Effector memory CD8-positive, alpha-beta T cell (primary cell): ENCODE measurements around the gene XXYLT1.
"Not testable (repeated sequence)": the region's sequence is repeated elsewhere in the genome, so short reads cannot be mapped to it uniquely, and the experiment has no call there.

Experiments used
- ATAC-seq: fragments of 150-1000 bp; cut with Tn5 transposase; replicated peaks from 2 replicates; pipeline ENCODE4 v1.10.0; 2021; ENCODE audit warnings: mild to moderate bottlenecking, moderate library complexity
- DNase-seq, 3 experiments: peaks; one replicate each; pipeline ENCODE4 v3.0.0; 2021
- H3K27ac Mint-ChIP-seq, 2 donors: one replicate each; pipeline ENCODE4 v1.8.0; 2022; ENCODE audit warnings: mild to moderate bottlenecking in 2 of 2, mixed read lengths in 2 of 2, moderate library complexity in 2 of 2
- H3K27me3 Mint-ChIP-seq, 2 donors: one replicate each; pipeline ENCODE4 v1.8.0; 2022; ENCODE audit warnings: mixed read lengths in 2 of 2
- H3K36me3 Mint-ChIP-seq: one replicate; pipeline ENCODE4 v1.8.0; 2022; ENCODE audit warnings: mild to moderate bottlenecking, moderate library complexity, mixed read lengths; ENCODE audit not compliant: insufficient read depth
- H3K4me1 Mint-ChIP-seq, 2 donors: one replicate each; pipeline ENCODE4 v1.8.0; 2022; ENCODE audit warnings: low read depth in 2 of 2, mixed read lengths in 2 of 2
- H3K4me3 Mint-ChIP-seq, 2 donors: one replicate each; pipeline ENCODE4 v1.8.0; 2022; ENCODE audit warnings: mild to moderate bottlenecking in 2 of 2, mixed read lengths in 2 of 2, moderate library complexity in 2 of 2
- H3K9me3 Mint-ChIP-seq, 2 donors: one replicate each; pipeline ENCODE4 v1.8.0; 2022; ENCODE audit warnings: mixed read lengths in 2 of 2

Gene XXYLT1

DNA sequence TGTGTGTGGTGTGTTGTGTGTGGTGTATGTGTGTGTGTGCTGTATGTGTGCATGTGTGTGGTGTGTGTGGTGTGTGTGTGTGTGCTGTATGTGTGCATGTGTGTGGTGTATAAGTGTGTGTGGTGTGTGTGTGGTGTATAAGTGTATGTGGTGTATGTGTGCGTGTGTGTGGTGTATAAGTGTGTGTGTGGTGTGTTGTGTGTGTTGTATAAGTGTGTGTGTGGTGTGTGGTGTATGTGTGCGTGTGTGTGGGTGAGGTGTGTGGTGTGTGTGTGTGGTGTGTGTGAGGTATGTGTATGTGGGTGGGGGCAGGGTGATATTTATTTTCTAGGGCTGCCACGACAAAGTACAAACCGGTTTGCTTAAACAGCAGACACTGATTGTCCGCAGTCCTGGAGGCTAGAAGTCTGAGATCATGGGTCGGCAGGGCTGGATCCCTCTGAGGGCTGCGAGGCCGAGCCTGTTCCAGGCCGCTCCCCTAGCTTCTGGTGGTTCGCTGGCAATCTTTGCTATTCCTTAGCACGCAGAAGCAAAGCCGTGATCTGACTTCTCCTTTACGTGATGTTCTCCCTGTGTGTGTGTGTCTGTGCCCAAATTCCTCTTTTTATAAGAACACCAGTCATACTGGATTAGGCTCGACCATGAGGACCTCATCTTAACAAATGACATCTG, 160.2 kb downstream of the XXYLT1 start:
- no peaks in the 10 kb centered on the region for H3K9me3 Mint-ChIP-seq
- H3K27me3 Mint-ChIP-seq: no peaks in the 10 kb centered on the region
- no peak overlapping the region for H3K4me3 Mint-ChIP-seq
- ATAC-seq: no peak
- H3K36me3 Mint-ChIP-seq: no peaks in the 10 kb centered on the region
- peaks cover 2 to 7% of the 10 kb centered on the region in 2 donors for H3K4me1 Mint-ChIP-seq
- H3K27ac Mint-ChIP-seq: no peak overlapping the region
- no peak for DNase-seq

DNA sequence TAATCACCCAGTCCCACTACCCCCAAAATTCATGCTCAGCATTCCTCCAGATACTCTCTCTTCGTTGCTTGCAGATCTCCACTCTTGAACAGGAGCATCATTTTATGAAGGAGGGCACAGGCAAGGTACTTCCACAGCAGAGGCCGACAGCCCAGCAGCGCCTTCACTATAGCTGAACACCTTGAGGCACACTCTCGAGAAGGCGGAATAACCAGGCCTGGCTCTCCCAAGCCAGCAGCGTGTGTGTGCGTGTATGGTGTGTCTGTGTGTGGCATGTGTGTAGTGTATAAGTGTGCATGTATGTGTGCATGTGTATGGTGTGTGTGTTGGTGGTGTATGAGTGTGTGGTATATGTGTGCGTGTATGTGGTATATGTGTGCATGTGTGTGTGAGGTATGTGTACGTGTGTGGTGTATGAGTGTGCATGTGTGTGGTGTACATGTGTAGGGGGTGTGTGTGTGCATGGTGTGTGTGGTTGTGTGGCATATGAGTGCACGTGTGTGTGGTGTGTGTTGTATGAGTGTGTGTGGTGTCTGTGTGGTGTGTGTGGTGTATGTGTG, 161.8 kb downstream of the XXYLT1 start:
- H3K9me3 Mint-ChIP-seq: no peaks in the 10 kb centered on the region
- no peak overlapping the region for H3K4me3 Mint-ChIP-seq
- no peak overlapping the region for H3K27ac Mint-ChIP-seq
- H3K36me3 Mint-ChIP-seq: no peaks in the 10 kb centered on the region
- peaks cover 2 to 7% of the 10 kb centered on the region in 2 donors for H3K4me1 Mint-ChIP-seq
- ATAC-seq (no peak), DNase-seq (no peak)
- H3K27me3 Mint-ChIP-seq: no peaks in the 10 kb centered on the region

DNA sequence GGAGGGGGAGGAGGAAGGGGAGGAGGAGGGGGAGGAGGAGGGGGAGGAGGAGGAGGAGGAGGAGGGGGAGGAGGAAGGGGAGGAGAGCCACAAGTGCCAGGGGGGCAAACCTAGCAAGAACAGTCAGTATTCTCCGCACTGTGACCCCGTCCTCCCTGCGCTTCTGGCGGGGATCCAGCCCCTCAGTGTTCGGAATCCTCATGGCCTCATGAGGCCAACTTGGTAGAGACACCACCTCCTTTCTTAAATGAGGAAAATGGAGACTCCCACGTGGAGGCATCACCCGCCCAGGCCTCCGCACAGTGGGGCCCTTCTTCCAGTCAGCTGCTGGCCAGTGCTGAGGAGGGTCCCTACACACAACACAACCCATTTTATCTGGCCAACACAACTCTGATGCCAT, 163.4 kb downstream of the XXYLT1 start:
- Mint-ChIP-seq H3K27me3 (no peaks in the 10 kb centered on the region), H3K4me1 (peaks cover 2 to 7% of the 10 kb centered on the region in 2 donors), H3K36me3 (no peaks in the 10 kb centered on the region), H3K27ac (no peak overlapping the region), H3K4me3 (no peak overlapping the region), H3K9me3 (no peaks in the 10 kb centered on the region)
- DNase-seq (no peak), ATAC-seq (no peak)

DNA sequence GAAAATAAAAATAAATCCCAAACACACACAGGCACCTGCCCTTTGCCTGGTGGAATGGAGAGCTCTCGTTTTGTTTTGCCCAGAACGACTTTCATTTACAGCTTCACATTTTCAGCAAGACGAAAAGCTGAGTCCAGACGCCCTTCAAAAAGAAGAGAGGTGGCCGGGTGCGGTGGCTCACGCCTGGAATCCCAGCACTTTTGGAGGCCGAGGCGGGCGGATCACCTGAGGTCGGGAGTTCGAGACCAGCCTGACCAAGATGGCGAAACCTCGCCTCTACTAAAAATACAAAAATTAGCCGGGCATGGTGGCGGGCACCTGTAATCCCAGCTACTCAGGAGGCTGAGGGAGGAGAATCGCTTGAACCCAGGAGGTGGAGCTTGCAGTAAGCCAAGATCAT, 163.9 kb downstream of the XXYLT1 start:
- not testable (repeated sequence) for DNase-seq, H3K9me3 Mint-ChIP-seq, H3K36me3 Mint-ChIP-seq, H3K27ac Mint-ChIP-seq, H3K4me3 Mint-ChIP-seq, H3K27me3 Mint-ChIP-seq, H3K4me1 Mint-ChIP-seq, ATAC-seq

DNA sequence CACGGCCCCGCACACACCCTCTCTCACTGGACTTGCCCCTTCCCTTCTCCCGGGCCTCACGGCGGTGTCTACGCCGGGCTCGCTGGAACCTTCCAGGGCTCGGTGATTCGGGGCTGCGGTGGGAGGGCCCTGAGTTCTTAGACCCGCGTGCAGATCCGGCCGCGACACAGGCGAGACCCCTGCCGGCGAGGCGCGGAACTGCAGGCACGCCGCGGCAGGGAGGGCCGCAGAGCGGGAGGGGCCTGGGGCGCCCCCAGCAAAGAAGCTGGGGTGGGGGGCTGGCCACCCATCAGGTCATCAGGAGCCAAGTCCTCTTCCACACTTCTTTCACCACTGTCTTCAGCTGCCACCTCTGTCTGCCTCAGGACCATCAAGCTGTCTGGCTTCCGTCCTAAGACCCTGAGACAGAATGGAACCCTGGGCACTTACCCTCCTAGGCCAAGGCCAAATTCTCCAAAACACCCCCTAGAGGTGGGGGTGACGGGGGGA, 164.5 kb downstream of the XXYLT1 start:
- peaks cover 2 to 7% of the 10 kb centered on the region in 2 donors for H3K4me1 Mint-ChIP-seq
- DNase-seq (peak; percentile 61 to 77 (median 74)), ATAC-seq (peak; percentile 96)
- H3K9me3 Mint-ChIP-seq: no peaks in the 10 kb centered on the region
- no peaks in the 10 kb centered on the region for H3K27me3 Mint-ChIP-seq
- H3K36me3 Mint-ChIP-seq: no peaks in the 10 kb centered on the region
- peak overlapping the region; percentile 54 to 65 for H3K4me3 Mint-ChIP-seq
- no peak overlapping the region for H3K27ac Mint-ChIP-seq

DNA sequence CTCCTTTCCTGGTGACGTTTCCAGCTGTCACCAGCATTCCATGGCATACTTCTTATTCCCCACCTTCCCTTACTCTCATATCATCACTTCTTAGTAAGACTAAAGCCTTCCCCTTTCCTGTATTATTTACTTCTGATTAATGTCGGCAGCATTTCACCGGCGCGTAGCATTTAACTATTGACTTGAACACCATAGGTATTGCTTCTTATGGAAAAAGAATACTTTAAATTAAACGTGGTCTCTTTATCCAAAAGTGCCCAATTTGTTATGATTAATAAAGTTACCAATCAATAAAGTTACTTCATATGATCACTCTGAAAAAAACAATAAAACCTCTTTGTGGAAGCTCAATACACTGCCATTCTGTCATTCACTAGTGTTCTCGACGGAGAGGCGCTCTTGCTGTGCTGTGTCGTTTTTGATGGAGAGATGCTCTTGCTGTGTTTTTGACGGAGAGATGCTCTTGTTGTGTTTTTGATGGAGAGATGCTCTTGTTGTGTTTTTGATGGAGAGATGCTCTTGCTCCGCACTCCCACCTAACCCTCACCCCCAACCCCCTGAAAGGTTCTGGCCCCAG, 165.0 kb downstream of the XXYLT1 start:
- H3K4me1 Mint-ChIP-seq: peaks cover 2 to 7% of the 10 kb centered on the region in 2 donors
- DNase-seq (no peak), ATAC-seq (no peak)
- H3K4me3 Mint-ChIP-seq: peak overlapping the region; percentile 54 to 65
- H3K27me3 Mint-ChIP-seq: no peaks in the 10 kb centered on the region
- no peaks in the 10 kb centered on the region for H3K9me3 Mint-ChIP-seq
- H3K27ac Mint-ChIP-seq: no peak overlapping the region
- no peaks in the 10 kb centered on the region for H3K36me3 Mint-ChIP-seq

DNA sequence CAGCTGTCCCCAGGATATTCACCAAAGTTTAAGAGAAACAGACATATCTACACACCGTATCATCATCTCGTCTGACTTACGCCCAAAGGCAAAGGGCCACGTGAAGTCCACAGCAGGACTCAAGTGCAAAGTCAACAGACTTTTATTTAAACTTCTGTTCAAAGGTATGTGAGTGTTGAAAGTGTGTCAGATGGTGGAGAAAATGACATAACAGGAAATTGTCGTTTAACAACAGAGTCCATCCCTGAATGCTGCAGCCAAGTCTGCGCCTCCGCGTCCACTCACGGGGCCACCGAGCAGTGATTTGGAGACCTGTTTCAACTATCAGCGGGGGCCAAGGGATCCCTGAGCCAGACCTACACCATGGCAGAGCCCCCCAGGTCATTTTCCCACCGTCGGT, 165.6 kb downstream of the XXYLT1 start:
- Mint-ChIP-seq H3K27ac (no peak overlapping the region), H3K27me3 (no peaks in the 10 kb centered on the region), H3K9me3 (no peaks in the 10 kb centered on the region), H3K4me3 (no peak overlapping the region), H3K36me3 (no peaks in the 10 kb centered on the region), H3K4me1 (peaks cover 2 to 7% of the 10 kb centered on the region in 2 donors)
- DNase-seq (no peak), ATAC-seq (no peak)

DNA sequence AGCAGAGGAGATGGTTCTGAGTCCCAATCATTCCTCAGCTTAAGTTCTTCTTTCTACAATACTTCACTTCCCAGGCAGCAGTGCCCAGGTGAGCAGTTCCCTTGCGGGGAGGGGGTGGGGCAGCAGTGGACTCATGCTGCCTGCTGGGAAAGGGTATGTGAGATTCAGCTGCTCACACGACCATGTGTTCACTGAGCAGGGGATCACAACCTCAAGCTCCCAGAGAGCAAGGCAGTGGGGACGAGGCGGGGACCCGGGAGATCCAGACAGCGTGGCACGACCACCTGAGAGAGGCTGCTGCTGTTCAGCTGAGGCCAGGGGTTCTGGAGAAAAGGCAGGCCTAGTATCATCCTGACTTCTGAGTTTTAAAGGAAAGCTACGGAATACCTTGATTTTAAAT, 166.6 kb downstream of the XXYLT1 start:
- no peaks in the 10 kb centered on the region for H3K36me3 Mint-ChIP-seq
- H3K27ac Mint-ChIP-seq: peak overlapping the region in 1 of 2 donors; percentile 41
- peaks cover 2 to 7% of the 10 kb centered on the region in 2 donors for H3K4me1 Mint-ChIP-seq
- no peak overlapping the region for H3K4me3 Mint-ChIP-seq
- H3K27me3 Mint-ChIP-seq: no peaks in the 10 kb centered on the region
- ATAC-seq: no peak
- no peaks in the 10 kb centered on the region for H3K9me3 Mint-ChIP-seq
- no peak for DNase-seq

DNA sequence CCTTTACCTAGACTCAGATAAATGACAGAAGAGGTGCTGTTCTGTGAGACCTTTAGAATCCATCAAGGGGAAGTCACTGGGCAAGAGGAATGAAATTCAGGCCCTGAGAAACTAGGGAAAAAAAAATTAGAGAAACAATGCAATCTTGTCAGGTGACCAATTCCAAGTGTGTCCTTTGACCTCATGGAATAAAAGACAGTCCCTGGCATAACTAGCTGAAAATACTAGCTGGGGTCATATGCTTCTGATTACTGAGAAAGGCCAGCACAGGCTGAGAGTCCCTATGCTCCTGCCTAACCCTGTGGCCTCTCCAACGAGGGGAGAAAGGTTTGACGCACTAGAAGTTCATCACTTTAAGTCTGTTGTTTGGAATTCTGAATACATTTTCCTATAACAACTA, 167.3 kb downstream of the XXYLT1 start:
- ATAC-seq (no peak), DNase-seq (no peak)
- H3K27ac Mint-ChIP-seq: peak overlapping the region in 1 of 2 donors; percentile 41
- peaks cover 4 to 7% of the 10 kb centered on the region in 2 donors for H3K4me1 Mint-ChIP-seq
- no peaks in the 10 kb centered on the region for H3K36me3 Mint-ChIP-seq
- no peak overlapping the region for H3K4me3 Mint-ChIP-seq
- no peaks in the 10 kb centered on the region for H3K9me3 Mint-ChIP-seq
- H3K27me3 Mint-ChIP-seq: no peaks in the 10 kb centered on the region

DNA sequence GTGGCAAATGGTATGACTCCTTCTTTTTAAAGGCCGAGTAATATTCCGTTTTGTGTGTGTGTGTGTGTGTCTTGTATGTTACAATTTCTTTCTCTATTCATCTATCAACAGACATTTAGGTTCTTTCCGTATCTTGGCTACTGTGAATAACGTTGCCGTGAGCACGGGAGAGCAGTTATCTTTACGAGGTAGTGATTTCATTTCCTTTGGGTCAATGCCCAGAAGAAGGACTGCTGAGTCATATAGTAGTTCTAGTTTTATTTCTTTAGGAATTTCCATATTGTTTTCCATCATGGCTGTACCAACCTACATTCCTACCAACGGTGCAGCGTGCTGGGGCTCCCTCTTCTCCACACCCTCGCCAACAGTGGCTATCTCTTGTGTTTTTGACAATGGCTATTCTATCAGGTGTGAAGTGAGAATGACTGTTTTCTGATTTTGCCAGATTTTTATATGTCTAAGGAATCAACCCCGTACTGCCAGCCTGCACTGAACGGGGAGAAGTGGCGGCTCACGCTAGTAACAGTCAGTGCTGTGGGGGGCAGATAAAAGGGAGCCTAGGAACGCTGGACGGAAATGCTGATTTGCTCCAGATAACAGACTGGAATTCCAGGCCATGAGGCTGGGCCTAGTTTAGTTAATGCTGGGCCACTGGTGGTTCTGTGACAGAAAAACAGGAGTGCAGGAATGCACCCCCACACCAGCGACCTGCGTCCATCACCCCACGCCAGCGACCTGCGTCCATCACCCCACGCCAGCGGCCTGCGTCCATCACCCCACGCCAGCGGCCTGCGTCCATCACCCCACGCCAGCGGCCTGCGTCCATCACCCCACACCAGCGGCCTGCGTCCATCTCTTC, 168.1 kb downstream of the XXYLT1 start:
- no peaks in the 10 kb centered on the region for H3K36me3 Mint-ChIP-seq
- no peak overlapping the region for H3K4me3 Mint-ChIP-seq
- ATAC-seq: no peak
- no peaks in the 10 kb centered on the region for H3K27me3 Mint-ChIP-seq
- peaks cover 4 to 7% of the 10 kb centered on the region in 2 donors for H3K4me1 Mint-ChIP-seq
- H3K9me3 Mint-ChIP-seq: no peaks in the 10 kb centered on the region
- no peak for DNase-seq
- peak overlapping the region in 1 of 2 donors; percentile 22 for H3K27ac Mint-ChIP-seq

DNA sequence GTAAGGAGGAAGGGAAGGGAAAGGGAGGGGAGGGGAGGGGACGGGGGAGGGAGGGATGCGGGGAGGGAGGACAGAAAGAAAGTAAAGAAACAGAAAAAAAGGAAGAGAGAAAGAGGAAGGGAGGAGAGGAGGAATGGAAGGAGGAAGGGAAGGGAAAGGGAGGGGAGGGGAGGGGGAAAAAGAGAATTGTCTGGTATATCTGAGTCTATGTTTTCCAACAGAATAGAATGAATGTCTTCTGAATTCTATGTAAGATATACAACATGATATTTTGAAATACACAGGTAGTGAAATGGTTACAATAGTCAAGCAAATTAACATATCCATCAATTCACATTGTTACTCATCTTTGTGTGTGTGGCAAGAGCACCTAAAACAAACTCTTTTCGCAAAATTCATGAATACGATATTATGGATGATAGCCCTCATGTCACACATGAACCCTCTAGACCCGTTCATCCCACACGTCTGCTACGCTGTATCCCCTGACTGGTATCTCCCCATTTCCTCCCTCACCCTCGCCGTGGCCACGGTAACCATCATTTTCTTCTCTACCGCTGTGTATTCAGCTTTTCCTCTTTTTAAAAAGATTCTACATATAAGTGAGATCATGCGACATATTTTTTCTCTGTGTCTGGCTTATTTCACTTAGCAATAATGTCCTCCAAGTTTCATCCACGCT, 168.9 kb downstream of the XXYLT1 start:
- Mint-ChIP-seq H3K4me3 (no peak overlapping the region), H3K27ac (peak overlapping the region in 1 of 2 donors; percentile 22), H3K9me3 (no peaks in the 10 kb centered on the region), H3K4me1 (peaks cover 4 to 7% of the 10 kb centered on the region in 2 donors), H3K36me3 (no peaks in the 10 kb centered on the region), H3K27me3 (no peaks in the 10 kb centered on the region)
- DNase-seq (no peak), ATAC-seq (no peak)

DNA sequence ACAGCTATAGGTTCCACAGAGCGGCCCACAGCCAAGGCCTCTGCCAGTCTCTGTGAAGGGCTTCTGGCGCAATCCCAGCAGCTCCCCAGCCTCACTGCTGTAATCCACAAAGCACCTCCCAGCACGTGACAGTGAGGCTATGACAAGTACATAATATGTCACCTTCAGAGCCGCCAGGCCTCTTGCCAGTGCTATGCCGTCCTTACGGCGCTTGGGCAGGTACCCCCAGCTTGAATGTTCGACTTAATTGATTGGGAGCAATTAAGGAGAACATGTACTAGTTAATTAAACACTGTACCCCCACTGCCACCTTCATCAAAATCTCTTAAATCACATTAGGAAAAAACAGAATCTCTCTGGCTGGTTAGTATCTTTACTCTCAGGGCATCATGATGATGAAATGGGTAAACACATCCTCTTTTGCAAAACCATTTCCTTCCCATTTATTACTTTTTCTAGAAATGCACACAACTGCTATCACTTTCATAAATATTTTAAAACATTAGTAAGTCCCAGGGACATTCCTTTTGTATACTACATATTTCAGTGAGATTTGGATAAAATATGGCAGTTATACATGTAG, 169.9 kb downstream of the XXYLT1 start:
- ATAC-seq: peak; percentile 46
- Mint-ChIP-seq H3K27me3 (no peaks in the 10 kb centered on the region), H3K4me1 (peaks cover 2 to 3% of the 10 kb centered on the region in 2 donors), H3K27ac (peak overlapping the region in 1 of 2 donors; percentile 9), H3K9me3 (no peaks in the 10 kb centered on the region), H3K36me3 (no peaks in the 10 kb centered on the region), H3K4me3 (no peak overlapping the region)
- no peak for DNase-seq
